GM13977 (cell line): Measurements from ENCODE around the gene FAM78B.

Source experiments
- DNase-seq: peaks from one replicate; pipeline ENCODE4 v3.0.0; 2012; ENCODE audit warnings: low spot score
- CTCF ChIP-seq: IDR thresholded peaks from 2 replicates; pipeline ENCODE4 v1.5.1; 2012; ENCODE audit warnings: mild to moderate bottlenecking, control low read depth; ENCODE audit not compliant: insufficient read depth; ENCODE audit errors: extremely low read depth, missing control alignments
- in situ Hi-C: fragments of 300-500 bp; cut with MboI; formaldehyde crosslinking; loops from one replicate; pipeline ENCODE4 v1.12.0; 2022; ENCODE audit warnings: low sequenced_read_pairs, low pct_unique_long_range_greater_than_20kb, mixed read lengths, inconsistent platforms; ENCODE audit not compliant: unreplicated experiment

Gene FAM78B

GRCh38 chr1:166036092-166036491 lies 130.7 kb downstream of the FAM78B start:
- no peak for TF ChIP-seq CTCF
- DNase-seq, result no peak
- in situ Hi-C loops, result no loop called here

GRCh38 chr1:166032572-166033371 lies 134.0 kb downstream of the FAM78B start:
- no peak for TF ChIP-seq CTCF
- no peak for DNase-seq
- in situ Hi-C loops, result no loop called here

GRCh38 chr1:166031932-166032571 lies 134.7 kb downstream of the FAM78B start:
- no peak for DNase-seq
- in situ Hi-C loops, result no loop called here
- TF ChIP-seq CTCF, result no peak

GRCh38 chr1:166029196-166029945 lies 137.4 kb downstream of the FAM78B start:
- no peak for DNase-seq
- in situ Hi-C loops, result no loop called here
- TF ChIP-seq CTCF, result no peak

- no peak for TF ChIP-seq CTCF
- in situ Hi-C loops, result no loop called here
- no peak for DNase-seq
Observed at GRCh38 chr1:166026555-166026954, 140.2 kb downstream of the FAM78B start.

GRCh38 chr1:166026143-166026542 lies 140.7 kb downstream of the FAM78B start:
- no peak for TF ChIP-seq CTCF
- DNase-seq, result no peak
- in situ Hi-C loops, result no loop called here
